T-helper 1 cell (primary cell): ENCODE measurements around the gene GSTO2.
A peak's percentile ranks its signal among the peaks of the same experiment; 100 is the strongest.

Source experiments
- DNase-seq, 5 donors: peaks; one replicate each; pipeline ENCODE4 v3.0.0-alpha.2; 2012 to 2020

Gene GSTO2

GRCh38 chr10:104340641-104341040 lies 71.7 kb downstream of the GSTO2 start:
- no peak for DNase-seq

- DNase-seq = no peak
These were observed 74.0 kb downstream of the GSTO2 start for GRCh38 chr10:104342941-104343411.

DNA sequence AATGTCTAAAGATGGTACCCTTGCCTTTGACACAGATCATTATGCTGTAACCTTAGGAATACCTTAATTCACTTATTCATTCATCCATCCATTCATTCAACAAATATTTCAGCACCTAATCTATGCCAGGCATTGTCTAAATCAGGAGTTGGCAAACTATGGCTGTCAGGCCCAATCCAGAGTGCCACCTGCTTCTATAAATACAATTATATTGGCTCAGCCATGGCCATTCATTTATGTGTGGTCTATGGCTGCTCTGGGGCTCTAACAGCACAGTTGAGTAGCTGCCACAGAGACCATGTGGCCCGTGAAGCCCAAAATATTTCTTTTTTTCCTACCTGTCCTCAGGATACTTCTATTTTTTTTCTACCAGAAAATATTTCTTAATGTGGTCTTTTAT lies 75.2 kb downstream of the GSTO2 start:
- DNase-seq = no peak

GRCh38 chr10:104345515-104345914 lies 76.5 kb downstream of the GSTO2 start:
- no peak for DNase-seq

DNA sequence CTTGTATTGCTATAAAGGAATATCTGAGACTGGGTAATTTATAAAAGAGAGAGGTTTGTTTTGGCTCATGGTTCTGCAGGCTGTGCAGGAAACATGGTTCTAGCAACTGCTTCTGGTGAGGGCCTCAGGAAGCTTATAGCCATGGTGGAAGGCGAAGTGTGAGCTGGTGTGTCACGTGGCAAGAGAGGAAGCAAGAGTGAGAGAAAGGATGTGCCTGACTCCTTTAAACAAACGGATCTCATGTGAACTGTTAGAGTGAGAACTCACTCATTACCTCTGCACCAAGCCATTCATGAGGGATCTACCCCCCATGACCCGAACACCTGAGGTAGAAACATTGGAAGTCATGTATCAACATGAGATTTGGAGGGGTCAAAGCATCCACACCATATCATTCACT lies 77.0 kb downstream of the GSTO2 start:
- peak in 1 of 5 donors; percentile 69 for DNase-seq

DNA sequence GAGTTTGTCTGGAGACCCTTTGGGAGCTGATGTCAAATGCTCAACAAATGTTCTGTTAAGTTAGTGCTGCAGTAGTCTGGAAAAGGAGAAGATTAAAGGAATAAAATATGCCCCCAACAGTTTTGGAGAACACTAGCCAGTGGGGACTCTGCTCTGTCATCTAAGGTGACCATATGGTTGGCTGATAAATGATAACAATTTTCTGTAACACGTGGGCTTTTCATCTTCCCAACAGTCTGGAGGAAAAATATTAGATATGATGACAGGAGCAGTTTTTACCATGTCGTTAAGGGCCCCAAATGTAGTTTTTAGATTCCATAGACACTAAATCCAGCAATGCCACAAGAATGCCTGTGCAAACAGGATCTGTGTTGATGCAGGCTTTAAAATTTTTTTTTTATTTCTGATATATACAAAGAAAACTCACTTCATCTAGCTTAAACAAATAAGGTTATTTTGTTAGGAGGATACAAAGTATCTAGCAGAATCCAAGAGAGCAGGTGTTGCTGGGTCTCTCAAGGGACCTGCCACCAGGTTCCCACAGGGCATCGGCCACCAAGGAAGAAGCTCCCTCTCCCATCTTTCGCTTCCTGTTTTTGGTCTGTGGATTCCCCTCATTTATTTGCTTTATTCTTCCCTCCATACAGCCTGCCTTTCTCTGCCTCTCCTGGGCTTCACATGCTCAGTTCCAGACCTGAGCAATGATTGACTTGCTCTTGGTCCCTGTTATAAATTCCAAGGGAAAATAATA lies 78.5 kb downstream of the GSTO2 start:
- no peak for DNase-seq

- no peak for DNase-seq
These were observed 79.6 kb downstream of the GSTO2 start for GRCh38 chr10:104348601-104349000.

- DNase-seq = peak in 1 of 5 donors; percentile 58
These were observed 80.7 kb downstream of the GSTO2 start for GRCh38 chr10:104349623-104350126.

DNA sequence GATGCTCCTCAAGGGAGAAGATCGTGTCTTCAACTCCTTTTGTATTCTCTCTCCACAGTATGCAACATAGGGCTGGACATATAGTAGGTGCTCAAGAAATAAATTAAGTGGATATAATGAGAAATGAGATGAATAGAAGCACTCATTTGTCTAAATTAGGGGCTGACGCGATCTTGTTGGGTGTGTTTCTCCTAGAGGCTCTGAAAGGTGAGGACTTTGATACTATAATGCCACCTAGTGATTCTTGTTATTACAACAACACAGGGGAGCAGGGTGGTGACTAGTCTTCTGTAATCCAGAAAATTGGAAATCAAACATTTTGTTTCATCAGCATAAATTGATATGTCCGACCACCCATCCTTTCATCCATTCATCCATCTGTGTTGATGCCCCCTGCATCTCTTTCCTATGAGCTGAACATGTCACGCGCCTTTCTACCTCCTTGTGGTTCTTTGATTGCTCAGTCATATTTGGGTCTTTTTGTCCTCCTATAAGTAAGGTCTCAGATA lies 81.2 kb downstream of the GSTO2 start:
- DNase-seq = peak in 1 of 5 donors; percentile 78

- peak in 1 of 5 donors; percentile 43 for DNase-seq
These were observed 82.2 kb downstream of the GSTO2 start for GRCh38 chr10:104351061-104351702.

- DNase-seq = peak in 1 of 5 donors; percentile 33
These were observed 82.9 kb downstream of the GSTO2 start for GRCh38 chr10:104351919-104352318.

DNA sequence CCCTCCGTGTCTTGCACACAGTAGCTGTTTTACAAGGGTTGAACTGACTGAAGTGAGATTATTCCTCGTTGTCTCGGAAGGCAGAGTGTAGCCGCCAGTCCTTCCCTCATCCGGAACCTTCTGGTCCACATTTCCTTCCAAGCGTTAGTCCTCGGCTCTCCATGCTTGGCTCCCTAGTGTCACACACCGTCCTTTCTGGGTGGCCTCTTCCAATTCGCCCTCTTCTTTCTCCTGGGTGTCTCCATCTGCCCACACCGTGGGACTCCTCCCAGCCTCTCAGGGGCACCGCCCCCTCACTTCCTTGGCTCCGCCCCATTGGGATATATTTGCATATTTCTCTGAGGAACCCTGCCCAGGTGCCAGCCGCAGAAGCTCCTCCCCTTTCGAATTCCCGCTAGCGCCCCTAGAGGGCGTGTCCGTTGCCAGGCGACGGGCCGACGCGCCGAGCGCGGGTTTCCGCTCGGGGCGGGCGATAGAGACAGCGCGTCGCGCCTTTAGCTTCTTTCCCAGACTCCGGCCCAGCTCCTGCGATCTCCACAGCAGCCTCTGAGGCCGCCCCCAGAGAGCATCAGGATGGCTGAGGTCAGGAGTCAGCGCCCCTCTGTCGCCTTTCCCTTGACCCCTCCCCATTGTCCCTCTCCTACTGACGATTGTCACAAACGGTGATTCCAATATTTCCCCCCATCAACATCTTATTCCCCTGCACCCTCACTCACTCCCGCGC lies 84.5 kb downstream of the GSTO2 start, which contains the start of gene CFAP58:
Gene CFAP58 (plus strand): TSS at position 509 of the 724 bp plus-strand sequence. CDS start 65 bp downstream, at position 574.
- DNase-seq = peak; percentile 83 to 93 (median 89)
